HG03565 (cell line): ENCODE measurements around the gene LRBA.

ENCODE experiments used
- ATAC-seq: cut with Tn5 transposase; IDR thresholded peaks from one replicate; pipeline ENCODE4 v1.9.1; 2021; ENCODE audit warnings: mild to moderate bottlenecking, moderate library complexity; ENCODE audit not compliant: unreplicated experiment

LRBA gene

DNA sequence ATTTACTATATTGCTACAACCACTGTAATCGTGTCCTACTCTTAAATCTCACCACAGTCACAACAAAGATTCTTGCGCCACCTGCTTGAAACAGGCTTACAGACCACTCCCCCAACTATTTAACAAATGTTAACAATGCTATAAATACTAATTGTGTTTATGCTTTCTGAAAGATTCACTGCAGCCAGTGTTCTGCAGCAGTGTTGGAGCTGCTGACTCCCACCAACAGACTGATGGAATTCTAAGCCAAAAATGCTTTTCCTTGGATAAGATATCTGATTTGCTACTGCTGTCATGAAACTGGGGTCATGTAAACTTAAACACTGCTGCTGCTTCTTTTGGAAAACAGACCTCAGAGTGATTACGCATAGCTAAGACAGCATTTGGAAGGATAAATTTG is 677.4 kb downstream of the LRBA start:
- no peak for ATAC-seq

DNA sequence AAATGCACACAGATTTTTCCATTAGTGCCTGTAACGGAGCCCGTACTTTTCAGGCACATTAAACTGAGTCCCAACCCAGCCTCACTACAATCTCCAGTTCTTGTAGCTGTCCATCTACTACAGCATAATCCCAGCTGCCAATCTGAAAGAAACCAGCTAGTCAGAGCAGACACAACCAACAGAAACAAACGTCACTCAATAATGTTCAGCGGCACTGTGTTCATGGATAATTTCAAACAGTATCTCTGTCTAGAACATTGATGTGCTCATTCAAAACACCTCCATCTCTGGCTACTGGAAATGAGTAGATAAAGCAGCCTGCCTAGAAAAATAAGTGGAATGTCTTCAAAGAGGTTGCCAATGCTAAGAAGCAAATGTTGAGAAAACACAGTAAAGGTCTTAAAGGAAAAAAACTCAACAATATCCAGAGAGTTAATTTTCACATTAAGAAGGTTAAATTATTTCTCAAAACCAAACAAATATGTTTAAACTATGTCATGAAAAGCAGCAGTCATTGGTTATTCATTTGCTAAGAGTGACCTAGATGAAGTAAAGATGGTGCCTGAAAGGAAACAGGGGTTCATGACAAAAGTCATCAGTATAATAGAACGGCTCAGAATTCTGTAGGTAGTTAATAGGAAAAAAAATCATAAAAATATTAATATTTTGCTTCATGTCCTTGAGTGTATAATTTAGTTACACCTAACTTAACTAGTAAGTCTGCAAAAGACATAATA is 678.2 kb downstream of the LRBA start:
- no peak for ATAC-seq

DNA sequence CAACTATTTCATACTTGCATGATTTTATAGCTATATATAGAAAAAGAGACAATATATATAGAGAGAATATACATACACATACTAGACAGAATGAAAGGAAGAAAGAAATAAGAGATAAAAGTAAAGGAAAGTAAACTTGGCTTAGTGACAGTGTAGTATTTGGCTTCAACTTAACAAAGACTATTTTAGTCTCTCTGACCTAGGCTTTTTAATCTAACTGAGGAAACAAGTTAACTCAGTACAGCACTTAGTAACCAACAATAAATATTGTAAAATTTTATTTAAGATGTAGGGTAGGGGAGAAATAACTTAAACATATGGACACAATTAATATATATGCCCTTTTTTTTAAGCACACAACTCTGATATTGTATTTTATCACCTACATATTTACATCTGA is 682.1 kb downstream of the LRBA start:
- ATAC-seq: no peak

DNA sequence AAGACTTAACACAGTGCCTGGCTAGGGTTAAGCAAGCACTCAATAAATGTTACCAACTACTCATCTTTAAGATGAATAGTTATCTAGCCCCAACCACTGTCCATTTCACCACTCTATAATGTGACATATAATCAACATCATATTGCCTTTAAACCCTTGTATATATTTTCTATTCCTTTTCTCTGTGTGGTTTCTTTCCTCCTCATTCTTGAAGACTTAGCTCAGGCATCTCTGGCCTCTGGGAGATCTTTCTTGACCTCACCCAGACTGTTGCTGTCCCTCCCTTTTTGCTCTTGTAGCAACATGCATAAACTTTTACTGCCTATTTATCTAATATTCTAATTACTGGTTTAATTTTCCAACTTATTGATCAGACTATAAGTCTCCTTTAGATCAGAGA is 683.0 kb downstream of the LRBA start:
- ATAC-seq: no peak

DNA sequence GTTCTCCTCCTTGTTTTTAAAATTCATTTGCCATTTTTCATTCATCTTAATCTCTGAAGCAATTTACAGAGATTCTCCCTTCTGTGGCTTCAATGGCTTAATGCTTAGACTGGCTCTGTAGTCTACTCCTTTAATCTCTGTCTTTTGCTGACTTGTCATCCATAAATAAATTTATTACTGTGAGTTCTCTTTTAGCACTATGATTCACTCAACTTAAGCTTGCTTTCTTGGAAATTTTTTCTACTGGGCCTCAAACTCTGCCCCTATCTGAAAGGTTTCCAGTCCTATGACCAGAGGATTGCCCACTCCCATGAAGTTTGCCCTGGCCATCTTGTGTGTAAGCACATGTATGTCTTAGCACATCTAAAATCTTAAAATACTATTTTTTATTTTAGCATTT is 685.7 kb downstream of the LRBA start:
- no peak for ATAC-seq

DNA sequence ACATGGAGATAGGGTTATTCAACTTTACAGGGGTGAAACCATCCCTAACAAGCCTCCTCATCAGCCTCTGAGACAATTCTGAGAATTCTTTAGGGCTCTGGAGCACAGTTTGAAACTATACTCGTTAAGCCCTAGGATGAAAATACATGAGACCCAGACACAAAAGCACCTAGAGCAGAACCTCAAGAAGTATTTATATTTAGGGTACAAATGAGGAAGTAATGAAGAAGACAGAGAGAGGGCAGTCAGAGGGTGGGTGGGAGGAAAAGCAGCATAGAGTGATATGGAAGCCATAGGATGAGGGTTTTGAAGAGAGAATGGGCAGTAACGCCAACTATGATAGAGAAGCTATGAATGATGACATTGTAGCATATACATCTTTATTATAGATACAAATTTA is 686.6 kb downstream of the LRBA start:
- ATAC-seq: no peak

DNA sequence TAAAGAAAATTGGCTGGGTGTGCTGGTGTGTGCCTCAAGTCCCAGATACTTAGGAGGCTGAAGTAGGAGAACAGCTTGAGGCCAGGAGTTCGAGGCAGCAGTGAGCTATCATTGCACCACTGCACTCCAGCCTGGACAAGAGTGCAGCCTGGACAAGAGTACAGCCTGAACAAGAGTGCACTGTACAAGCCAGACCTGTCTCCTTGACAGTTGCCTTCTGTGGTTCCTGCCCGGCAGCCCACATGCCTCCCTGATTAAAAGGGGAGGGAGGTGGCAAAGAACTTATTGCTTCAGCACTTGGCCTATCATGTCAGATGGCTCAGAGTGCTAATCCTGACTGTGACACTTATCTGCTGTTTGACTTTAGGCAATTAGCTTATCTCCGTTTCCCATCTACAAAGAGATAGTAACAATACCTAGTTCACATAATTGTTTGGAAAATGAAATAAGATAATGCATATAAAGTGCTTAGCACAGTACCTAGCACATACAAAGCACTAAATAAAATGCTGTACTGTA is 687.8 kb downstream of the LRBA start:
- no peak for ATAC-seq

DNA sequence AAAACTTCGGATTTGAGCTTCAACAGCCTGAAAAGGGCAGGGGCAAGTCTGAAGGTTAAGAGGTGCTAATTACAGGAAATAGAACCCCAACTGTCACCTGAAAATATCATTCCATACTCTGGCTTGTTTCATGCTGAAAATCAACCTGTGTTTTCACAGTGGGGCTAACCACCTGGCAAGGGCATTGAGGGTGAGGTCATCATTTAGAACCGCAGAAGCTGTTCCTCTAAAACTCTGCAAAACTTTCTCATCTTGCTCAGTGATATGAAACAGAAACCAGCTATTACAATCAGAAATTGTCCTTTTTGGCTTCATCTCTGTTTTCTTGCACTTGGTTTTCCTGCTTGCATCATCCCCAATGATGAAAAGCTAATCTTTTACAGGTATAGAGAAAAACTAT is 689.2 kb downstream of the LRBA start:
- ATAC-seq: no peak

DNA sequence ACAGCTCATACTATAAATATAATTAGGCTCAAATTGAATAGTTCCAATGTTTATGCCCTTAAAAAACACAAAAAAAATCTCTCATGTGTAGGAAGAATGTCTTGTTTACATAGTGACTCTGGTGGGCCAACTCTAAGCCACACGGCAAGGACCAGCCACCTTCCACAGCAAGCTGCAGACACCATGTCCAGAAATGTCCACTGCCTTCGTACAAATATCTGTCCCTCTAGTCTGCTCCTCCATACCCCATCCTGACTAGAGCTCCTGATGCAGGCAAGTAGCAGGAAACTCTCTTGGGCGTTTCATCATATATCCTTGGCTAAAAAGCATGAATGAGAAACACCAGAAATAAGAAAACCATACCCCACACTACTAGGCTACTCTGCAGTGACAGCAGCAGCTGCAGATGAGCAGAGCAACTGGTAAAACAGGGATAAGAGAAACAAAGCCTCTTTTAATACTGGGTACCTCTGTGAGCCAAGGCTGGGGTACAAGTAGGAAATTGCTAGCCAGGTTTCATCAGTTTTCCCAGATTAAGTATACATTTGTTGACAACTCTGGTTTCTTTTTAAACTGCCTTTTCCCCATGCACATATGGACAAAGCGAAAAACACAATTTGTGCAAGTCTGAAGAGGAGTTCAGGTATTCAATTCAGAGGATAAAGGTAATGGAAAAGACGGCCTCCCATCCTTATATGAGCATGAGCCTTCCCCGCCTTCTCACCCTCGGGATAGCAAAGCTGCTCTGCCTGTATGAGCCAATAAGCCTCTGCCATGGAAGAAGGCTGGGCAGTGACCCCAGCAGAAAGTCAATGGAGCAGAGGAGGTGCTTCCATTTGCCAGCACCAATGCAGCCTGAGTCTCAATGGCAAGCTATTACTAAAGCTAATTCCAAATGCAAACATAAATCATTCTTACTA is 691.4 kb downstream of the LRBA start:
- no peak for ATAC-seq

DNA sequence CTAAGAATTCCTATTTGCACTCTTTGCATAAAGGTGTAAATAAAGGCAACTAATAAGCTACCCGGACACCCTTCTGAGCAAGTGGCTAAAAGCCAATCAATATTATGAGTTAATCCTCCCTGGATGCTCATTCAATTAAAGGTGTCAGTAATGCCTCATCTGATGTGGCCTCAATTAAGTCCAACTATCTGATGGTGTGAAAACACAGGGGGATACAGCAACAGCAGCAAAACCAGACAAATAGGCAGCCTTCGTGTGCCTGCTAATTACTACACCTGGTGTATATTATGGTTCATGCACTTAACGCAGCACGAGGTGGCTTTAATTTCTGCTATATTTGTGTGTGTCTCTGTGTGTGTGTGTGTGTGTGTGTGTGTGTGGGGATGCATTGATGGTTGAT is 692.4 kb downstream of the LRBA start:
- no peak for ATAC-seq

DNA sequence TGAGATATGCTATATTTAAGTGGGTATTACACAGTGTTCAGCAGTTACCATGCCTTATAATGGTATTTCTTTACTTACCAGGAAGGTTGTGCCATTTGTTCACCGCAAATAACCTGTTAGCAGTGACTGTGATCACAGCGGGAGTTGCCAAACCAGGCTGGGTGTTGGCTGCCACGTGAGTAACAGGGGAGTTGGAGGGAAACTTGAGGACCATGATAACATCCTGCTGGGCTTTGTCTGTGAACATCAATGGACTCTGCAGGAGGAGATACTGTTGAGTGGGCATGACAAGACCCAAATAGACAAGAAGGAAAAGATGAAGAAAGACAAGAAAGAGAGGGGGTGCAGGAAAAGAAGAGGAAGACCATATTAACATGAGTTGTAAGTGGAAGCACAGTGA is 694.0 kb downstream of the LRBA start:
- no peak for ATAC-seq

DNA sequence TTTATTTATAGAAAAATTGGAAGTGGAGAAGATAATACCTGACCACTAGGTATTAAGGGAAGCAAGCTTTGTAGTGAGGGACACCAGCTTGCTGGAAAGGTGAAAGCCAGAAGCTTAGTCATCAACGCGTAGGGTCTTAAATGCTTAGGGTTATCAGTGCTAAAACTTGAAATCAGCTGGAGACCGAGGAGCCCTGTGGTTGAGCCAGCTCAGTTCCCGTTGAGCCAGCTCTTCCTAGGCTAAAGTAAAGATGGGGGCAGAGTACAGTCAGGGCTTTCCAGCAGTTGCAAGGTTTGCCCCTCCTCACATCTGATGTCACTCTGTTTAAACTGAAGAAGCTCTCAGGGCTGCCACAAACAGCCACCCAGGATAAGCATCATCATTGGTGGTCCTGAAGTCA is 696.1 kb downstream of the LRBA start:
- ATAC-seq: no peak

DNA sequence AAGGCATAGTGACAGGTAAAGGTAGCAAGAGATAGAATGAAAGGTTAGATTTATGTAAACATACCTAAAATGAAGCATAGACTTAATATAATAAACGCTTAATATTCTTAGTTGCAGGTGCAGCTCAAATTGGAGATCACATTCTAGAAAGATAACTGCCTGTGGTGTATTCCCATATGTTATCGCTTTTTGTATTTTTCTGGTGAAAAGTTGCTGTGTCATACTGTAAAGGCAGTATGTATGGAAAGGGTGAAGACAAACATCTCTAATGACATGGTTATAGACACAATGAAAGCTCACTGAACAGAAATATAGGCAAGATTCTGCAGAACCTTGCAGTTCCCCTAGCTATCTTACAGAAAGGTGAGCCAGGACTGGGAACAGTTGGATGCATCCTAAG is 696.6 kb downstream of the LRBA start:
- no peak for ATAC-seq

DNA sequence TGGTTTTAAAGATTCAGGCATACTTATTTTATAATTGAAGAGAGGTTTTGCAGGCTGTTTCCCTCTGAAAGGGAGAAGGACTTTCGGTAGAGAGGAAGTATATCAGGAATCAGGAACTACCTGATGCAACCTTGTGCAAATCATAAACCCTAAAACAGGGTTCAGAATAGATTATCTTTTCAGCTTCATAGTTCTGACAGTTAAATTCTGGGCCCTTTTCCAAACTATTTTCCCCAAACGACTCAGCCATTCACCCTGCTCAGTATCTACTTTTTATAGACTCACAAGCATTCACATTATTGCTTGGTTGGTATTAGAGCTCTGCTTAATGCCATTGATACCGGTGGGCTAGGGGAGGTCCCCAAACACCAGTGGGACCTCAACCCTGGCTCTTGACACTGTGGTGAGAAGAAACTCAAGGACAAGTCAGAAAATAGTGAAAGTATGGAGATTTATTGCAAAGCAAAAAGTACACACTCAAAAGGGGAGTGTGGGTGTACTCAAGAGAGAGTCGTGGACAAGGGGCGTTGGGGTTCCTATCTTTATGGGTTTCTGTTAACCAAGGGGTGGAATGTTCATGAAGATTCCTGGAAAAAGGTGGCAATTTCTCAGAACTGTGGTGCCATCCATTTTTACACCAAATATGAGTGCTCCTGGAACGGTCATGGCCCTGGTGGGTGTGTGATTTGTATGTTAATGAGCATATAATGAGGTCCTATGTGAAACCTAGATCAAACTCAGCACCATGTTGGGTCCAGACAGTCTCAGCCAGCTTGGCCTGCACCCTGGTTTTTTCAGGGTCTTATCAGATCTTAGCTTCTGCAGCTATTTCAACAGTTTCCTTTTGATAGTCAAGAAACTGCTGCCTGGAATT is 698.5 kb downstream of the LRBA start:
- no peak for ATAC-seq

DNA sequence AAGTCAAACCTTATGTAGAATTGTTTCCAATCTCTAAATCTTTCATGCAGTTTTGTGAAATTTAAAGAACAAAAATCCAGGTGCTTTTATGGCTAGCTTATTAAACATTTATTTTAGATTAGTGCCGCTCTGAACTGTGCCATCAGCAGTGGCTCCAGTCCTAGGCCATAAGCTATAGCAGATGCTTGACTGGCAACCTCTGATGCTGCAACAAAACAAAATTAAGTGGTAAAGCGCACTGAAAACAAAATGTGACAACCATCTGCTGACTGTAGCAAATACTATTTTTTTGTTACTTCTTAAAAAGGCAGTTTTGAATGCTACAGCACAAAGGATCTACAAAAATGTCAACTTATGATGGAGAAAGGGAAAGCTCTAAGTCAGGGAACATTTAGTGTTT is 699.4 kb downstream of the LRBA start:
- no peak for ATAC-seq

DNA sequence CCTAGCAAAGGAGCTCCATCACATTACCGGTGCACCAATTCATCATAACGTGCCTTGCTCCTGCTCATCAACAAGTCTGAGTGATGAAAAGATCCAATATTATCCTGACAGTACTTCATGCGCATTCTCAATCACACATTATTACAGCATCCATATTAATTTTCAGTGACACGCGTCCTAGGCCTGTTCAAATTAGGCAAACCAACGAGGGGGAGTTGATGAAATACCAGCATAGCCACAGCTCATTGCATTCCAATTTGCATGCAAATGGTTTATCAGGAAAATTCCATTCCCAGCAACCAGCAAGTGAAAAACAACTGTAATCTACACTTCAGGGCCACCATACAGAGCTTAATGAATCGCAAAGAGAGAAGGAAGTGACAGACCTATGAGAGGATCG is 699.9 kb downstream of the LRBA start:
- ATAC-seq: no peak

DNA sequence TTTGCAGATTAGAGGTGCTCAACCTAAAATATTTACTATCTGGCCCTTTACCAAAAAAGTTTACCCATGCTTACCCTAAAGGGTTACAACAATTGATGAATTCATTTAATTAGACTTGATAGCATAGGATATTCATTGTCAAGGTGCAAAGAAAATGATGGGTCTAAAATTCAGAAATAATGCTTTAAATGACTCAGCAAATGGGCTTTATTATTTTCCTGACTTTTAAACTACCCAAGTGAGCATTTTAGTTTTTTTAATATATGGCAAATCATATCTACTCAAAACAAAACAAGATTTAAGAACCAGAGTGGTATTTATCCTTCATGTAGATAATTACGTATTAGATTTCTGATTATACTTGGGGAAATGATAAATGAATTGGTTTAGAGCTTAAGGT is 701.1 kb downstream of the LRBA start:
- ATAC-seq: no peak

DNA sequence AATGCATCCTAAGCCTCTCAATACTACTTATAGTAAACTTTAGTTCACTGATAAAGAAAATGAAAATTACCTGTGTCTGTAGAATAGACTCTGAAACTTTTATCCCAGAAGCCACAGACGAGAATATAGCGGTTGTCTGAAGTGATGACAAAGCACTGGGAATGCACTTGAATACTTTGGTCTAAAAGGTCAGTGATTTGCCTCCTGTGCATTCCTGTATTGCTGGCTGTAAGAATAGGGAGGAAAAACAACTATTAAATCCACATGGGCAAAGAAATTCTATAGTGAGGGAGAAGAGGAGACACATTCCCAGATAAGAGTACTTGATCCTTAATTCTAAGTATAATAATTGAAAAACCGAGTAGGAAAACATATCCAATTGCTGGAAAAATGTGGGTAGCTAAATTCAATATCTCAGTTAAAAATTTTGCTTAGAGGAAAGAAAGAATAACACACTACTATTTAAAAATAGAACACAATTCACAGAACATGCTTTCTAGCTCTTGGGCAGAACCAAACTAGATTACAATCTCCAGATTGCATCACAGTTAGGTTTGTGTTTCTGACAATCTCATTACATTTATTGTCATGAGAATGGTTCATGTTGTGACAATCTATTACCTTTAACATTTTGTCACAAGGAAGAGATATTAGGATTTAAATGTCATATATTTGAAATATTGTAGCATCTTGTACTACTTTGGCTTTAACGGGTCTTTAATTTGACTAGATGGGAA is 704.8 kb downstream of the LRBA start:
- ATAC-seq: no peak

DNA sequence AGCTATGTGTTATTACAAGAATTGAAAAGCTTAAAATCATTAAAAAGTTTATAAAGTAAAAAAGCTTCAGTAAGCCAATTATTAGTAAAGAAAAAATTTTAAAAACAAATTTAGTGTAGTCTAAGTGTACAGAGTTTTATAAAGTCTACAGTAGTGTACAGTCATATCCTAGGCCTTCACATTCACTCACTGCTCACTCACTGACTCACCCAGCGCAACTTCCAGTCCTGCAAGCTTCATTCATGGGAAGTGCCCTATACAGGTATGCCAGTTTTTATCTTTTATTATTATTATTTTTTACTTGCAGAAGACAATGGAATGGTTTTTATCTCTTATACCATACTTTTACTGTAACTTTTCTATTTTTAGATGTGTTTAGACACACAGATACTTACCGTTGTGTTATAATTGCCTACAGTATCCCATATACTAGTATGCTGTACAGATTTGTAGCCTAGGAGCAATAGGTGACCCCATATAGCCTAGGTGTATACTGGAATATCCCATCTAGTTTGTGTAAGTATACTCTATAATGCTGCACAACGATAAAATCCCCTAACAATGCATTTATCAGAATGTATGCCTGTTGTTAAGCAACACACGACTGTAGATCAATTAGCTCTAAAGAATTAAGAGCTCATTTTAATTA is 706.1 kb downstream of the LRBA start:
- no peak for ATAC-seq

DNA sequence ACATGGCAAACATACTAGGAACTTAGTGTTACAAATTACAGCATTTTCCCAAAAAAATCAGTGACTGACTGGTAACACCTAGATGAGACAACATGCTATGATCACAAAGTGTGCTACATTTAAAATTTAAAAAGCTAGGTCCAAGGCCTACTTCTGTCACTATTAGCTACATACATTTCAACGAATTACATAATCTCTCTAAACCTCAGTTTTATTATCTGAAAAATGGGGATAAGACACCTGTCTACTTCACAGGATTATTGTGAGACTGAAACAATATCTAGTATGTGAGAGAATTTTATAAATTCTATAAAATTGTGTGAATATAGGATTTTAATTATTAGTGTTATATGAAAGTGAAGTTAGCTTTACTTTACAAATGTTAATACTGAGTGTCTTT is 708.4 kb downstream of the LRBA start:
- no peak for ATAC-seq
